NB4 (cell line): Measurements from ENCODE around the gene RASA3.

Experiments used
- DNase-seq: peaks from one replicate; pipeline ENCODE4 v3.0.0; 2010; ENCODE audit warnings: low read depth
- H3K4me3 ChIP-seq: one replicate; pipeline ENCODE4 v1.5.1; 2011; ENCODE audit warnings: mild to moderate bottlenecking, low read depth, low read length, moderate library complexity
- MYC ChIP-seq: IDR thresholded peaks from 2 replicates; pipeline ENCODE4 v1.6.1; 2011; ENCODE audit warnings: low read depth, low read length
- POLR2A ChIP-seq: IDR thresholded peaks from 2 replicates; pipeline ENCODE4 v1.6.1; 2011; ENCODE audit warnings: mild to moderate bottlenecking; ENCODE audit not compliant: insufficient read length; ENCODE audit errors: extremely low read depth
- TF ChIP-seq, protein P1 (sequence below): IDR thresholded peaks from one replicate; pipeline ENCODE4 v1.5.1; 2012; ENCODE audit warnings: low read depth, low read length
- TF ChIP-seq, protein P2 (sequence below): IDR thresholded peaks from 2 replicates; pipeline ENCODE4 v1.6.1; 2011; ENCODE audit warnings: low read depth, low read length

RASA3 gene

GRCh38 chr13:113982296-113982661 lies 150.1 kb downstream of the RASA3 start:
- TF ChIP-seq, protein P1, sequence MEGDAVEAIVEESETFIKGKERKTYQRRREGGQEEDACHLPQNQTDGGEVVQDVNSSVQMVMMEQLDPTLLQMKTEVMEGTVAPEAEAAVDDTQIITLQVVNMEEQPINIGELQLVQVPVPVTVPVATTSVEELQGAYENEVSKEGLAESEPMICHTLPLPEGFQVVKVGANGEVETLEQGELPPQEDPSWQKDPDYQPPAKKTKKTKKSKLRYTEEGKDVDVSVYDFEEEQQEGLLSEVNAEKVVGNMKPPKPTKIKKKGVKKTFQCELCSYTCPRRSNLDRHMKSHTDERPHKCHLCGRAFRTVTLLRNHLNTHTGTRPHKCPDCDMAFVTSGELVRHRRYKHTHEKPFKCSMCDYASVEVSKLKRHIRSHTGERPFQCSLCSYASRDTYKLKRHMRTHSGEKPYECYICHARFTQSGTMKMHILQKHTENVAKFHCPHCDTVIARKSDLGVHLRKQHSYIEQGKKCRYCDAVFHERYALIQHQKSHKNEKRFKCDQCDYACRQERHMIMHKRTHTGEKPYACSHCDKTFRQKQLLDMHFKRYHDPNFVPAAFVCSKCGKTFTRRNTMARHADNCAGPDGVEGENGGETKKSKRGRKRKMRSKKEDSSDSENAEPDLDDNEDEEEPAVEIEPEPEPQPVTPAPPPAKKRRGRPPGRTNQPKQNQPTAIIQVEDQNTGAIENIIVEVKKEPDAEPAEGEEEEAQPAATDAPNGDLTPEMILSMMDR: no peak
- TF ChIP-seq POLR2A: no peak
- no peak for TF ChIP-seq MYC
- TF ChIP-seq, protein P2, sequence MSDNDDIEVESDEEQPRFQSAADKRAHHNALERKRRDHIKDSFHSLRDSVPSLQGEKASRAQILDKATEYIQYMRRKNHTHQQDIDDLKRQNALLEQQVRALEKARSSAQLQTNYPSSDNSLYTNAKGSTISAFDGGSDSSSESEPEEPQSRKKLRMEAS: no peak
- H3K4me3 ChIP-seq: no peak overlapping the region
- no peak for DNase-seq

DNA sequence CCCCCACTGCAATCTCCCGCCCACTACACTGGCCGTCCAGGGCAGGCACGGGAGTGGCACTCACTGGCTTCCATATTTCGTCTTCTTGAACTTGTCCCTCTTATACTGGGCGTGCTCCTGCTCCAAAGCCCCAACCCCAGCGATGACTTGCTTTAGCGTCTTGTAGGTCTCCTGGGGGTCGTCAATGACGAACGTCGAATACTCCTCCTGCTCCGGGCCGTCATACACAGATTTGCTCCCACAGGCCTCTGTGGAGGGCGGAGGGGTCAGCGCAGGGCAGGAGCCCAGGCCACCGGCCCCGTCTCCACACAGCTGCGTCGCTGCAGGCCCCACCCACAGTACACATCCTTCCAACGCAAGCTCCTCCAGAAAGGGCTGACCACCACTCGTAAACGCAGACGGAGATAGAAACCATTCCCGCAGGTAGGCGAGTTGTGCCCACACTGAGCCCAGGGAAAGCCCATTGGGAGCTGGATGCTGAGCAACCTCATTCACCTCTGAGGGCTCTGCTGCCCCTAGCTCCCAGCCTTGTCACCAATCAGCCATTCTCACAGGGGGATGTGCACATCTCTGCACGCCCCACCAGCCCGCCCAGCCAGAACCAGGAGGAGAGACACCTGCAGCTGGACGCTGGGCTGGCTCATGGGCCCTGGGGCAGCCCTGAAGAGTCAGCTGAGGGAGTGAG lies 150.7 kb downstream of the RASA3 start:
- no peak overlapping the region for H3K4me3 ChIP-seq
- TF ChIP-seq, protein P1: no peak
- TF ChIP-seq MYC (no peak), POLR2A (no peak)
- TF ChIP-seq, protein P2: no peak
- no peak for DNase-seq

GRCh38 chr13:113981194-113981605 lies 151.2 kb downstream of the RASA3 start:
- no peak overlapping the region for H3K4me3 ChIP-seq
- TF ChIP-seq MYC: no peak
- TF ChIP-seq, protein P2: no peak
- TF ChIP-seq, protein P1: no peak
- no peak for TF ChIP-seq POLR2A
- no peak for DNase-seq

DNA sequence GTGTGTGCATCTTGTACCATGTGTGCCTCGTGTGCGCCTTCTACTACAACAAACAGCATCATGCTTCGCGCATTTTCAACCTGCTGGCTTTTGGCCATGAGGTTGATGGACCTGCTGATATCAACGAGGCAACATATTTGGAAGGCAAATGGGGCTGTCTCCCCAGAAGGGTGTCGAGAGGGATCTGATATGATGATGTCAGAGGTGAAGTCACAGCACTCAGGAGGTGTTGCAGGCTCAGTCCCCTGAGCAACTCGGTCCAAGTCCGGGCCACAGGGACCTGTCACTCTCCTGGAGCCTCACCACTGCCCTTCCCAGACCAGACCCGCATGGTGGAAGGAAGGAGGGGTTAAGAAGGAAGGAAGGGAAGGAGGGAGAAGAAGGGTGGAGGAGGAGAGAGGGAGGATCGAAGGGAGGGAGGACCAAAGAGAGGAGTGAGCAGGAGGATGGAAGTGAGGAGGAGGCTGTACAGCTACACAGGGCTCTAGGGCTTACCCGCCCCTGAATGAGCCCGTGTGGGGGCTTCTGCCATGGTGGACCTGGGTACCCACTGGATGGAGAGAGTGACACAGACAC lies 151.8 kb downstream of the RASA3 start:
- H3K4me3 ChIP-seq: no peak overlapping the region
- TF ChIP-seq, protein P2: no peak
- TF ChIP-seq MYC (no peak), POLR2A (no peak)
- TF ChIP-seq, protein P1: no peak
- no peak for DNase-seq

- TF ChIP-seq, protein P1: no peak
- TF ChIP-seq, protein P2: no peak
- no peak for TF ChIP-seq POLR2A
- no peak for TF ChIP-seq MYC
- no peak for DNase-seq
- H3K4me3 ChIP-seq: no peak overlapping the region
Observed at GRCh38 chr13:113979791-113980471, 152.5 kb downstream of the RASA3 start.
